DMS153 treated with DMSO at 0.1 percent for 48 hours (cell line): ENCODE measurements around the gene BANK1.

ENCODE experiments used
- DNase-seq: peaks from one replicate; lab custom pipeline; 2025; ENCODE audit not compliant: unreplicated experiment; lab: John Stamatoyannopoulos, UW

BANK1 gene

DNA sequence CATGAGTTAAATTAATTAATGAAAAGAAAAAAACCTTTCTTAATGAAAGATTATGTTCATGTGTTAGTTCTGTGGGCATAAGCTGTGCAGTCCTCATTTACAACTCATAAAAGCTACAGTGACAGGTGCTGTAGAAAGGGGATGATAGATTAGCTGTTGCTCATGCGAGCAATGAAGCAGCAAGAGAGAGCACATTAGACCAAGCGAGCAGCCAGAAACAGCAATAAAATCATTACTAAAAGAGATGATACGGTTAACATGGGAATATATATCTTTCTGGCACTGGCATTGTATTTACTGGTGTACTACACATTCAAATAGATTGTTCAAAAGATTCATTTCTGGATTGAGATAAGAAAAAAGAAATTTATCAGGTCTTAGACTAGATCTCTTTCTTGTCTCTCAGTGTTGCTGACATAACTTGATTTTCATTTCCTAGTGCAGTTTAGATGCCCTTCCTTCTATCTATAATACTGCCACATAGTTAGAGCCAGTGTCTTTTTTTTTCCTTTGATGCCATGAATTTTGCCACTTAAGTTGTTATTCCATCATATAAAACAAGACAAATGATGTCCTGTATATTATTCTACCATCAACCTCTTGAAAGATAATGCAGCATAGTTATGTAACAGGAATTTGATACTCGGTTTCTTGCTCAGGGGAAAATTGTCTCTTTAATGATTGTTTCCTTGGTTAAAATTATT is 164.6 kb downstream of the BANK1 start:
- DNase-seq, result peak; percentile 35

DNA sequence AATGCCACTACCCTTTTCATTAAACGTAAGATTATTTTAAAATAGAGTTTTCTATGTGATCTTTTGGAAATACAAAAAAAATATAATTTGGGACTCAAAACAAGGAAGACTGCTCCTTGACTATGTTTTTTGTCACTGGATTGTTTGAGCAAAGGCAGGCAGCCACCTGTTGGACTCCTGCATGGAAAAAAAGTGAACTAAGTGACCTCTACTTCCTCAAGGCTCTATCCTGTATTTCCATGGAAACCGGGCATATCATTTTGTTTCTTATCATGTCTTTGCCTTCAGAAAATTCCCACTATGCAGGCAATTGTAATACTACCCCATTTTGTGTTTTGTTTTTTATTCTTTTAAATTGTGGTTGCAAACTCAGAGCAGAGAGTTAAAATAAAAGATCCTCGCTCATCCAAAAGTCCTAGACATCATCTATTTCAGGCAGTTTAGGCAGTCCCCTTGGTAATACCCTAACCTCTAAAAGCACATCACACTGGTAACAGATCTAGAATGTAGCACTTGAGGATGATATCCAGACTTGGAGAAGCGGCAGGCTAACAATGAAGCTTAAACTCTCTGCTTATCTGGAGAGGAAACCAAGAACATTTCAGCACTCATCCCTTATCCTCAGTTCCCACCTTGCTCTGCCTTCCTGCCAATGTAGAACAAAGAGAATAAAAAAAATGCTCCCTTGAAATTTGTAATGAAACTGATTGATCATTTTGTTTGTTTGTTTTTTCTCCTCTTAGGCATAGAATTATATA is 165.7 kb downstream of the BANK1 start:
- no peak for DNase-seq

GRCh38 chr4:101958547-101958946 is 168.0 kb downstream of the BANK1 start:
- DNase-seq, result no peak

DNA sequence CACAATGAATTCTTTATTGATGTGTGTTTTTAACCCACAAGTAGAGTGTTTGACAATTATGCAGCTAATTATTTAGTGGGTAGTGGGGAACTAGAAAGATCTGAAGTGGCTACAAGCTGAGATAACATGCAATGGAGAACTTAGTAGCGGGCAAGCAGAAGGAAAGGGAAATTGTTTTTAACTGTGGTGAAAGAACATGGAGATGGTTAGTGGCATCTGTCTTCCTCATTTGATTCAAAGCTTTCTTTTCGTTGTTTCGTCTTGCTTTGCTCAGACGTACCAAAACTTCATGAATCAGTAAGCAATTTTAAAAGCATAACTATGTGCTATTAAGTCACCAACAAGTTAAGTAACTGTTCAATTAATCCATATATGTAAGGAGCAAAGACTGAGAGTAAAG is 169.9 kb downstream of the BANK1 start:
- no peak for DNase-seq

DNA sequence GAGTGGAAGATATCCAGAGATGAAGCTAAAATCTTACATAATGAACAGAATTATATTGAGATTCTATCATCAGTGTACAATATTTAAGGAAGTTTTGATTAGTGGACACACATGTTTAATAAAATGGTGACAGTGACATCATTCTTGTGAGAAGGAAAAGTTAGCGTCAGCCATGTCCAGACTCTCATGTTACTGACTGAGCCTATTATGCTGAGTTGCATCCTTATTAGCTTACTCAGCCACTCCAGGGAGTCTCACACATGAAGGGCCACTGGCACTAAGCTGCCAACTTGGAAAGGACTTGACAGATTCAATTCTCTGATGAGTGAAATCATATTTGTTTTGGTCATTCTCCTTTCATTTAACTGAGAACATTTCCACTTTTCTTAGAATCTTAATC is 170.6 kb downstream of the BANK1 start:
- no peak for DNase-seq

DNA sequence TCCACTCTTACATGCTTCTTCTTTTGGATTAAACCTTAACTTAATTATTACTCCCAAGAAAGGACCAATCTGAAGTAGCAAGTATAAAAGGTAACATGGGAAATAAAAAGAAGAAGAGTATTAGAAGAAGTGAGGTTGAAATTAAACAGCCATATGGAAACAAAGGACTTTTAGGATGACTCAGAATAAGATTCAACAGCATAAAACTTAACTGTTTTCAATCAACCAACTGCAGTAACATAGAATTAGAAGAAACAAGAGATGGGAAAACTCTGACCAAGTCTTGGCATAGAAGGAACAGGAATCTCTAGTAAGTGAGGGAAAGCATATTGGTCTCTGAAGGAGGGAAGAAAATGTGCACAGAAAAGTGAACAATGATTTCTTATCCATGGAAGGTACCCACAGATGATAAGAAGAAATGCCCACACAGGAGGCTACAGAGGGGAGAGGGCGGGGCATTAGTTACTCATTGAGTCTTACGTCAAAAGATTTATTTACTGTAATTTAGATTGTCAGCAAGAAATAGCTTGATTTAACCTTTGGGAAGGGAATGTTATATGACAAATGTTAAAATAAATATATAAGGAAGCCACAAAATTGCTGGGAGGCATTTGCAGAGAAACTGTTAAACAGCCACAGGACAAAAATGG is 177.3 kb downstream of the BANK1 start:
- DNase-seq, result no peak

DNA sequence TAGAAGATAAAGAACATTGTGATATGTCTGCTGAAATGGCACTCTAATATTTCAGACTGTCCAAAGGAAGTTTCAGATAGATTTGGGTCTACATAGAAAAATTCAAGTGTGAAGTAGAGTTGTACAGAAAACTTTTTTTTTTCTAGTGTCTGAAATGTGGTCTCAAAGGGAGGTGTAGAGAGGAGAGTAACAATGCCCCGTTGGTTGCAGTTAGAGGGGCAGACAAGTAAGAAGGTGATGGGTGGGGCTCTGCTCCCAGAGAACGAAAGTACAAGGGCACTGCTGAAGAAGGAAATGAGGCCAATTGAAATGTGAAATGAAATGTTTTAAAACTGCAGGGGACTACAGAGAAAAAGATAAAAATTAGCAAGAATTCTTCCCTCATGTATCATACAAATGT is 177.8 kb downstream of the BANK1 start:
- no peak for DNase-seq

DNA sequence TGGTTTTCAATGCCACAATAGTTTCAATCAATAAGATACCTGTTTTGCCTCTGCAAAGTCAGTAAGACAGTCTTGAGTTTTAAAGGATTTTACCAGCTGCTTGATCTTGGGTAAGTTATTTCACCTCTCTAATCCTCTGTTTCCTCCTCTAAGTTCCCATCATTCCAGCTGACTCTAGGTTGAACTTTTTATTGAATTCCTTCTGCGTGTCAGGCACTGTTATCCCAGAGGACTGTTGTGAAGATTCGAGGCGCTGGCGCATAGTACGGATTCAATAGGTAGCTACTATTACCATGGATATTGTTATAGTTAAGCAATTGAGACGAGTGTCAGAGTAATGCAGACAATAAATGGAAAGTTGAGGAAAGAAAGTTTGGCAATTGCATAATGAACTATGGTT is 179.4 kb downstream of the BANK1 start:
- DNase-seq, result no peak

DNA sequence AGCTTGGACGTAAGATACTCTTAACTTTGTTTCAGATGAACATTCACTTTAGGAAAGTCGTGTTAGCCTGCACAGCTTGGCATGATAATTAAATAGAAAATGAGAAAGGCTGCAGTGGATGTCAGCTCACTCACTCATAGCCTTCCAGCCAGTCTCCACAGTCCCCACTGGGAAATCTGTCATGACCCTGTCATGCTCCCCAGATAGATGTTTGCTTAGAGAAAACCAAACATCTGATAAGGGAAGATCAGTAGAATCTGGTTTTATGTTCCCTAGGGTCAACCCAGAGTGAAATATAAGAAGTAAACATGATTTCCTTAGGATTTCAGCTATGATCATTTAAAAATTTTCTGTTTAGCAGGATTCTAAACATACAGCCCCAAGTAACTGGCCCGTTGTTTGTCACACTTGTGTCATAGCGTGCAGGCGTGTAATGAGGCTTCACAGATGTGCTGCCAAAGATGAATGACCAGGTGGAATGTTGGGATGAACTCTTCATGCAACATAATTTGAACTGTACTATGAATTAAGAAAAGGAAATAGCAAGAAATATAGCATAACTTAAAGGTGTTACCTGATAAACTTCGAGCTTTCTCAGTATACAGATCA is 180.1 kb downstream of the BANK1 start:
- DNase-seq, result no peak

- DNase-seq, result no peak
These were observed 182.3 kb downstream of the BANK1 start for GRCh38 chr4:101972791-101973190.

GRCh38 chr4:101973361-101973760 is 182.8 kb downstream of the BANK1 start:
- DNase-seq, result no peak

DNA sequence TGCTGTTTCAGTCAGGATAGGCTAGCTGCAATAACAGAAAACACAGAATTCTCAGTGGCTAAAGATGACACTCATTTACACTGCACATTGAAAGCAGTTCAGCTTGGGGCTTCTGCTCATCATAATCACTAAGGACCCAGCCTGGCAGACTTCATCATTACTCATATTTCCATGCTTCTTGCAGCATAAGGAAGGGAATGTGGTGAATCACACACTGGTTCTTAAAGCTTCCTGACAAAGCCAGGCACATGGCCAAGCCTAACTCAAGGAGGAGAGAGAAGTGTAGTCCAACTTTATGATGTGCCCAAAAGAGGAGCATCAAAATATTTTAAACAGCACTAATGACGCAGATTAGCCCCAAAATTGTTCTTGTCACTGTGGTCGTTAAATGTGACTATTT is 186.5 kb downstream of the BANK1 start:
- DNase-seq, result no peak

DNA sequence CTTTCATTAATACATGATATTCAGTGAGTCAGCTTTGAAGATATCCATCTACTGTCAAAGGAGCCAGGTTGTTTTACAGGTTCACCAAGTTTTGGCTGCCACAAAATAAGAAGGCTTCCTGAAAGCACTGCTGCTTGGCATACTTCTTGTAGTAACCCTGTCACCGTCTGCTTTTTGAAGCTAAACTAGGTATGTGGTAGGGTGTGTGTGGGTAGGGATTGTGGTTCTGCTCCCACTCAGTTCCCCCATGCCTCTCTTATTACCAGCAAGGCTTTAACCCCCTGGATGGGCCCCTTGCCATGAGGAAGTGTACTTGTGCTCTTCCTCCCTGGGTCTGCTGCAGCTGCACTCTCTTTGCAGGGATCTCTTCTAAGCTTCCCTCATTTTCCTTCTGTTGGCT is 191.2 kb downstream of the BANK1 start:
- DNase-seq, result no peak

GRCh38 chr4:101983835-101984234 is 193.3 kb downstream of the BANK1 start:
- no peak for DNase-seq

DNA sequence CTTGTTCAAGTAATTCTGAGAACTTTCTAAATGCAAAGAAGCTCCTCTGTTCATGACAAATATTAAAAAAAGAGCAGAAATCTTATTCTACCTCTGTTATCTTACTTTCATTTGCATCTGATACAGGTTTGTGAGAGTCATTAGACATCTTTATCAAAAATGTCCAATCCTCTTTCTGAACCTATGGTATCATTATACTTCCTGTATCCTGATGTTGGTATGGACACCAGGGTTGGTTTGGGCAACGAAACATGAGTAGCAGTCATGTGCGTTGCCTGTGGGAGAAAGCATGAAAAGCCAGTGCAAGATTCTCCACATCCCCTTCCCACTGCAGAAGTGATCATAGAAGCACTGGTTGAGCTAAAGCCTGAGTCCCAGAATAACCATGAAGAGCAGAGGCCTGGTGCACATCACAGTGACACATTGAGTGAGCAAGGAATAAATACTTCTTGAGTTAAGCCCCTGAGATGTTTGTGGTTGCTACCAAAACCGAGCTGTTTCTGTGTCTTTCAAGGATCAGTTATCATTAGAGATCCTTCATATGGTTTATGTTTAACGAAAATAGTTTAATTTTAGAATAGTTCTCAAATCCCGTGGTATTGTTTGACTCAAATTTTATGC is 197.2 kb downstream of the BANK1 start:
- DNase-seq, result no peak

- no peak for DNase-seq
These were observed 199.0 kb downstream of the BANK1 start for GRCh38 chr4:101989551-101989950.

- no peak for DNase-seq
These were observed 201.9 kb downstream of the BANK1 start for GRCh38 chr4:101992446-101992845.

- DNase-seq, result no peak
These were observed 202.7 kb downstream of the BANK1 start for GRCh38 chr4:101993002-101993841.

GRCh38 chr4:101993842-101994775 is 203.6 kb downstream of the BANK1 start:
- no peak for DNase-seq
